Measurements from ENCODE around the gene HOMER1. TPM values are rescaled to one million over a fixed set of nuclear protein-coding genes. Genes with fewer than 3 reads are reported as not detected.

Gene HOMER1
- total RNA-seq, 2 donors from 2014 or later: 42.4 to 43.3 TPM

DNA sequence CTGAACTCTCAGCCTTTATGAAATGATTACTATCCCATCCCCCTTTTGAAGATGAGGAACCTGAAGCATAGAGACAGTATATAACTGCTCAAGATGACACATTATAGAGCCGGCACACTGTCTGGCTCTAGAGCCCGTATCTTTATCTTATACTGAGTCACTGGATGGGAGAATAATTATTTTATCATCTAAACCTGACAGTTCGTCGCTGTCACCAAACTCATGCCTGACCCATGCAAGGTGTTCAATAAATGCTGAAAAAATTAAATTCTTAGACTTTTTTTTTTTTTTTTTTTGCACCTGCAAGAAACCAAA lies 38.8 kb downstream of the HOMER1 start:
- peaks cover 27% of the 10 kb centered on the region for H3K4me1 Mint-ChIP-seq
- no peaks in the 10 kb centered on the region for H3K9me3 ChIP-seq (ENCODE audit: control insufficient read depth, low read length)
- no peaks in the 10 kb centered on the region for H3K36me3 ChIP-seq (ENCODE audit: control insufficient read depth, insufficient read depth, low read length)
- H3K27ac Mint-ChIP-seq: no peak overlapping the region
- H3K27ac ChIP-seq (ENCODE audit: low read depth, low read length): no peak overlapping the region
- no peaks in the 10 kb centered on the region for H3K27me3 Mint-ChIP-seq (ENCODE audit: insufficient read depth)
- no peaks in the 10 kb centered on the region for H3K4me1 ChIP-seq (ENCODE audit: control insufficient read depth, insufficient read depth, low read length)
- 82 to 91% methylated on average over 2 to 4 of the region's 4 CpGs for WGBS, 2 experiments (ENCODE audit: insufficient coverage in 1 of 2, insufficient read length in 1 of 2)
- peaks cover 3% of the 10 kb centered on the region for H3K36me3 Mint-ChIP-seq (ENCODE audit: low read depth)
- no peak overlapping the region for H3K4me3 ChIP-seq (ENCODE audit: low read length)
- no peaks in the 10 kb centered on the region for H3K27me3 ChIP-seq (ENCODE audit: control insufficient read depth, insufficient read depth, low read length, poor library complexity, severe bottlenecking)
- DNase-seq: no peak
- H3K9ac ChIP-seq (ENCODE audit: extremely low read depth, low read length, poor library complexity, severe bottlenecking): no peak overlapping the region
- no peak overlapping the region for H3K4me3 Mint-ChIP-seq
- TF ChIP-seq CTCF (conservative IDR thresholded peaks at IDR 0.05): no peak
- no peaks in the 10 kb centered on the region for H3K9me3 Mint-ChIP-seq

DNA sequence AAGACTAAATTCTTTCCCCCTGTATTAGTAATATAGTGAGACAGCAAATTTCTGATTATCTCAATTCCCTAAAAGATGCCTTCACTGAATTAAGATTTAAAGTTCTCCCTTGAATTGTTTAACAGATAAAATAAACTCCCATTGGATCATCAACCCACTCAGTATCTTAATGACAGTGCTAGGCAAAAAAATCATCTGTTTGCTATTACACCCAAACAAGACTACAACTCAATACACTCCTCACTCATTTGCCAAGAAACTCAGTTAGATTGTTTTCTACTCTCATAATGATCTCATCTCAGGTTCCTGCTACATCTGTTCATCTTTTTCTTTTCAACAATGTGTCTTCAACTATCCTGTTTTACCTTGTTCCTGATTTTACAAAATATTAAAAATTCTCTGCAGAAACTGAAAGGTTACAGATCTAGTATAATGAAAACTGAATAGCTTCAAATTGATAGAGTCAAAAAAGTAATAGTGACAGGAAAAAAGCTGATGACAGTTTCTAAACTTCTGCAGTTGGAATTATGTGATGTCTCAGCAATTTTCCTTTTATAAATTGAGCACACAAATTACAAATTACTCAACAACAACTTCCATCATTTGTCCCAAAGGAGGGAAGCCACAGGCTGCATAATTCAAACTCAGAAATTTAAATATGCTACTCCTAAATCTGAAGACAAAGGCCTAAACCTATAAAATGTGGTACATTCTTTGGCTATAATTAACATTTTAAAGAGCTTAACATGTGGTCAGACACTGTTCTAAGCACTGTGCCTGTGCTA lies 39.4 kb downstream of the HOMER1 start:
- H3K27ac ChIP-seq (ENCODE audit: low read depth, low read length): no peak overlapping the region
- H3K4me3 Mint-ChIP-seq: no peak overlapping the region
- H3K4me3 ChIP-seq (ENCODE audit: low read length): no peak overlapping the region
- DNase-seq: no peak
- no peaks in the 10 kb centered on the region for H3K27me3 Mint-ChIP-seq (ENCODE audit: insufficient read depth)
- H3K36me3 ChIP-seq (ENCODE audit: control insufficient read depth, insufficient read depth, low read length): no peaks in the 10 kb centered on the region
- peak overlapping the region; percentile 56 for H3K27ac Mint-ChIP-seq
- peaks cover 3% of the 10 kb centered on the region for H3K36me3 Mint-ChIP-seq (ENCODE audit: low read depth)
- no peaks in the 10 kb centered on the region for H3K4me1 ChIP-seq (ENCODE audit: control insufficient read depth, insufficient read depth, low read length)
- no peaks in the 10 kb centered on the region for H3K27me3 ChIP-seq (ENCODE audit: control insufficient read depth, insufficient read depth, low read length, poor library complexity, severe bottlenecking)
- no peak overlapping the region for H3K9ac ChIP-seq (ENCODE audit: extremely low read depth, low read length, poor library complexity, severe bottlenecking)
- no peaks in the 10 kb centered on the region for H3K9me3 Mint-ChIP-seq
- no peak for TF ChIP-seq CTCF (conservative IDR thresholded peaks at IDR 0.05)
- no peaks in the 10 kb centered on the region for H3K9me3 ChIP-seq (ENCODE audit: control insufficient read depth, low read length)
- H3K4me1 Mint-ChIP-seq: peaks cover 29% of the 10 kb centered on the region

DNA sequence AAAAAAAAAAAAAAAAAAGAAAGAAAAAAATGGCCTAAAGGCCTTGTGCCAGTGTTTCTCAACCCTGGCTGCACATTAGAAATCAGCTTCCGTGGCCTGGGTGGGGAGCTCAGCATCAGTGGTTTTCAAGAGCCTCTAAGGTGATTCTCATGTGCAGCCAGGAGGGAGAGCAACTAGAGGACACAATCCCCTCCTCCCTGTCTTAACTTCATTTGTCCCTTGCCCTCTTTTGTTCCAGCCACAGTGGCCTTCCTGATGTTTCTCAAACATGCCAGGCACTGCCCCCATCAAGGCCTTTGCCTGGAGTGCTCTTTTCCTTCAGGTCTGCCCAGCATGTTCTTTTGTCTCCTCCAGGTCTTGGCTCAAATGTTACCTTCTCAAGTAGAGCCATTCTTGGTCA lies 42.4 kb downstream of the HOMER1 start:
- Histone ChIP-seq H3K27me3 (ENCODE audit: control insufficient read depth, insufficient read depth, low read length, poor library complexity, severe bottlenecking) (no peaks in the 10 kb centered on the region), H3K4me3 (ENCODE audit: low read length) (no peak overlapping the region), H3K27ac (ENCODE audit: low read depth, low read length) (no peak overlapping the region), H3K36me3 (ENCODE audit: control insufficient read depth, insufficient read depth, low read length) (no peaks in the 10 kb centered on the region), H3K4me1 (ENCODE audit: control insufficient read depth, insufficient read depth, low read length) (no peaks in the 10 kb centered on the region), H3K9ac (ENCODE audit: extremely low read depth, low read length, poor library complexity, severe bottlenecking) (no peak overlapping the region), H3K9me3 (ENCODE audit: control insufficient read depth, low read length) (no peaks in the 10 kb centered on the region)
- Mint-ChIP-seq H3K27me3 (ENCODE audit: insufficient read depth) (no peaks in the 10 kb centered on the region), H3K4me3 (no peak overlapping the region), H3K9me3 (no peaks in the 10 kb centered on the region), H3K36me3 (ENCODE audit: low read depth) (no peaks in the 10 kb centered on the region), H3K4me1 (peaks cover 17% of the 10 kb centered on the region), H3K27ac (peak overlapping the region; percentile 73)
- no peak for TF ChIP-seq CTCF (conservative IDR thresholded peaks at IDR 0.05)
- WGBS, 2 experiments (ENCODE audit: insufficient coverage in 1 of 2, insufficient read length in 1 of 2): 79 to 90% methylated on average over 1 of the region's 1 CpG
- DNase-seq: peak; percentile 52
